HG02642 (cell line): ENCODE results near the gene TMEM154.

Experiments
- ATAC-seq: cut with Tn5 transposase; IDR thresholded peaks from one replicate; pipeline ENCODE4 v1.9.1; 2021; ENCODE audit warnings: mild to moderate bottlenecking; ENCODE audit not compliant: unreplicated experiment, poor library complexity

TMEM154 gene

GRCh38 chr4:152697284-152698088, 17.7 kb upstream of the TMEM154 start:
- ATAC-seq = peak; percentile 34

GRCh38 chr4:152696764-152697261, 17.0 kb upstream of the TMEM154 start:
- peak; percentile 99 for ATAC-seq

GRCh38 chr4:152693871-152694270, 14.1 kb upstream of the TMEM154 start:
- no peak for ATAC-seq

GRCh38 chr4:152691761-152692160, 12.0 kb upstream of the TMEM154 start:
- no peak for ATAC-seq

GRCh38 chr4:152690706-152691651, 11.2 kb upstream of the TMEM154 start:
- ATAC-seq = no peak

- no peak for ATAC-seq
Observed at GRCh38 chr4:152689615-152690501, 10.1 kb upstream of the TMEM154 start.

GRCh38 chr4:152687974-152688599, 8.3 kb upstream of the TMEM154 start:
- ATAC-seq = no peak

- ATAC-seq = no peak
Observed at GRCh38 chr4:152686452-152687013, 6.7 kb upstream of the TMEM154 start.

- no peak for ATAC-seq
Observed at GRCh38 chr4:152684587-152684986, 4.8 kb upstream of the TMEM154 start.

- ATAC-seq = peak; percentile 48
Observed at GRCh38 chr4:152684007-152684406, 4.2 kb upstream of the TMEM154 start.

- ATAC-seq = no peak
Observed at GRCh38 chr4:152682143-152682941, 2.5 kb upstream of the TMEM154 start.

GRCh38 chr4:152680988-152681603, 1.3 kb upstream of the TMEM154 start:
- ATAC-seq = no peak

GRCh38 chr4:152678841-152679240, 956 bp downstream of the TMEM154 start:
- no peak for ATAC-seq

- no peak for ATAC-seq
Observed at GRCh38 chr4:152677117-152677516, 2.7 kb downstream of the TMEM154 start.

- peak; percentile 35 for ATAC-seq
Observed at GRCh38 chr4:152676052-152676854, 3.5 kb downstream of the TMEM154 start.

GRCh38 chr4:152674359-152674758, 5.4 kb downstream of the TMEM154 start:
- no peak for ATAC-seq

- ATAC-seq = no peak
Observed at GRCh38 chr4:152673489-152673888, 6.3 kb downstream of the TMEM154 start.
